Limb (tissue), 2 donors: ENCODE measurements around the gene NUDT5.
"Not testable (repeated sequence)": the region's sequence is repeated elsewhere in the genome, so short reads cannot be mapped to it uniquely, and the experiment has no call there.

Experiments used
- DNase-seq, 2 donors: peaks; one replicate each; pipeline ENCODE4 v3.0.0-alpha.2; 2016; ENCODE audit errors: extremely low spot score in 2 of 2

Gene NUDT5

GRCh38 chr10:12195603-12196506 is at the start of gene NUDT5, which contains the start of gene CDC123:
NUDT5 (minus strand) TSS chr10:12195891; CDS start chr10:12186291, 9,600 bp downstream.
CDC123 (plus strand) TSS chr10:12196188; CDS start chr10:12196246, 58 bp downstream.
- DNase-seq = peak; percentile 91 to 92

GRCh38 chr10:12243864-12244620 is 48.4 kb upstream of the NUDT5 start:
- no peak for DNase-seq

DNA sequence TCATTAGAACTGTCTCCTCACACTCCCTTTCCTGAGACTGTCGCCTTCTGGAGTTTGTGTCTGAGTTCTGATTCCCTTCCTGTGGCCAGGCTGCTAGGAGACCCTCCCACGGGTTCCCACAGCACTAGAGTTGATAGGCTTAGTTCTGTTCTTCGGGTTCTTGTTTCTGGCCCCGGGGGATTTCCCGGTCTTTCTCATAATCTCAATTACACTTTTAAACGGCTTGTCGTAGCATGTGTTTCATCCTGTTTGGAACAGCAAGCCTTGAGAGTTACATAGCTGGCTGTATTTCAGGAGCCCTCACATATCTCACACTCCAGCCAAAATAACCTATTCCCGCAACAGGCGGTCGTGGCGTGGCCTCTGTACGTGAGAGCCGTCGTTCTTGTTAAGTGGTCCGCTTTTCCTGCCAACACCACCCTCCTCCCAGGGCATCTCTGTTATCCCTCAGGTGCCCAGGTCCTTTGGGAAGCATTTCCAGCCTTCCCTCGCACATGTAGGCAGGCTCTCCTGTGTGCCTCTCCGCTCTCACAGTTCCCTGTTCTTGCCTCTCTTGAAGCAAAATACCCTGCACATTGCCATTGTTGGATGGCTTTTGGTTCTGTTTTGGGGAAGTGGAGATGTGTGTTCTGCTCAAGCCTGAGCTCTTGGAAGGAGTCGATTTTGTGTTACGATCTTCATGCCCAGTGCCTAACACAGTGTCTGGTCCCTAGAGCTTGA is 46.3 kb upstream of the NUDT5 start:
- DNase-seq = peak in 1 of 2 donors; percentile 43

DNA sequence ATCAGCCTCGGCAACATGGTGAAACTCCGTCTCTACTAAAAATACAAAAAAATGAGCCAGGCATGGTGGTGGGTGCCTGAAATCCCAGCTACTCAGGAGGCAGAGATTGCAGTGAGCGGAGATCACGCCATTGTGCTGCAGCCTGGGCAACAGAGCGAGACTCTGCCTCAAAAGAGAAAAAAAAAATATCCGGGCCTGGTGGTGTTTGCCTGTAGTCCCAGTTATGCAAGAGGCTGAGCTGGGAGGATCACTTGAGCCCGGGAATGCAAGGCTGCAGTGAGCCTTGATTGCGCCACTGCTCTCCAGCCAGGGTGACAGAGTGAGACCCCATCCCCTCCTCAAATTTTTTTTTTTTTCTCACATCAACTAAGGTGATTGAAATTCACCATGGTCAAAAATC is 43.1 kb upstream of the NUDT5 start:
- DNase-seq = no peak

DNA sequence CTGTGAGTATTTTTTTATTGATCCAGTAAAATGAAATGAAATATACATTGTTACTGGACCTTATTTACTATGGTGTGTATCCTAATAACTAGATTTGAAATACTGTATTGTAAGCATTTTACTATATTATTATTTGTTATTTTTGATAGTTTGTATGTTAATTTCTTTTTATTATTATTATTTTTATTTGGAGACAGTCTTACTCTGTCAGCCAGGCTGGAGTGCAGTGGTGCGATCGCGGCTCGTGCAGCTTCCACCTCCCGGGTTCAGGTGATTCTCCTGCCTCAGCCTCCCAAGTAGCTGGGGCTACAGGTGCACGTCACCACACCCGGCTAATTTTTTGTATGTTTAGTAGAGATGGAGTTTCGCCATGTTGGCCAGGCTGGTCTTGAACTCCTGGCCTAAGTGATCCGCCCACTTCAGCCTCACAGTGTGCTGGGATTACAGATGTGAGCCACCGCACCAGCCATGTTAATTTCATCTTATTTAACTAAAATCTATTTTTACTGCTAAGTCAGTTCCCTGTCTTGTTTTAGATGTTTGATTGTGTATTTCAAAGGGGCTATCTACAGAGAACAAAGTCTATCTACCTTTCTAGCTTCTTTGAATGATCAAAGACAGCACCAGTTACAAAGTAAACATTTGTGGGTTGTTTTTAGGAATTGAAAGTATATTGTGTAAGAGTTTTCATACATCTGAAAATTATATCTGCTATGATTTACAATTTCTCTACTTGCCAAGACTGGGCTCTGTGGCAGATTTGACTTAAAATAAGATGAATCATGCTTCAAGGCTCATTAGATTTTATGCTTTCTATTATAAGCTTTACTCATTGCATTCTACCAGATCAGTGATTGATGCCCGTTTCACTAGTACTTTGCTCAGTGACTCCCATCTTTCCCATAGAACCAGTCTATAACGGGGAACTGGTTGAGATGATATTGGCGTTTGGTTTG is 41.9 kb upstream of the NUDT5 start:
- no peak for DNase-seq

DNA sequence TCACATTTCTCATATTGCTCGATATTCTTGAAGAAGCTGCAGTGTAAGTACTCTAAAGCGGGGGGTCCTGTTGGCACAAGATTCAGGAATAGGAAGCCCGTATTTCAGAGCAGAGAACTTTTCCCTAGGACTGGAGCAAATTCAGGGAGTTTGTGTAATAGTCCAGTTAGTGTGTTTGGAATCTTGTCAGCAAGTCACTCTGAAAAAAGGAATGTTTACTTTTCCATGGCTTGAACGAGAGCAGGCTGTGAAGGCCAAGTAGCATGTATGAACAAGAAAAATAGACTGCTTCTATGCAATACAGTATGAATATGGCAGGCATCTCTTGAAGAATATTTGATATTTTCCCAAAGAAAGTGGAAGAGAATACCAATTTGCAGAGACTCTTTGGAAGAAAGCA is 40.1 kb upstream of the NUDT5 start:
- DNase-seq = no peak

GRCh38 chr10:12235116-12235694 is 39.5 kb upstream of the NUDT5 start:
- no peak for DNase-seq

GRCh38 chr10:12234687-12235086 is 39.0 kb upstream of the NUDT5 start:
- DNase-seq = not testable (repeated sequence)

DNA sequence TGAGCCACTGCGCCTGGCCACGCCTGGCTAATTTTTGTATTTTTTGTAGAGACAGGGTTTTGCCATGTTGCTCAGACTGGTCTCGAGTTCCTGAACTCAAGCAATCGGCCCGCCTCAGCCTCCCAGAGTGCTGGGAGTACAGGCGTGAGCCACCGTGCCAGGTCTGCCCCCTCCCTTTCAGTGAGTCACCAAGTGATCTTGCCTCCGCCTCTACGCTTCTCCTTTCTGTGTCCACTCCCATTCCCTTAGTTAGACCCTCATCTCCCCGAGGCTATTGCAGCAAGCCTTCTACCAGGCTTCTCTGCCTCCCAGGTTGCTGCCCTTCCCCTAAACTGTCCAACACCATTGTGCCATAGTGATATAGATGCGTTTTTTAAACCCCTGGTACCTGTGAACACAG is 33.2 kb upstream of the NUDT5 start:
- no peak for DNase-seq

DNA sequence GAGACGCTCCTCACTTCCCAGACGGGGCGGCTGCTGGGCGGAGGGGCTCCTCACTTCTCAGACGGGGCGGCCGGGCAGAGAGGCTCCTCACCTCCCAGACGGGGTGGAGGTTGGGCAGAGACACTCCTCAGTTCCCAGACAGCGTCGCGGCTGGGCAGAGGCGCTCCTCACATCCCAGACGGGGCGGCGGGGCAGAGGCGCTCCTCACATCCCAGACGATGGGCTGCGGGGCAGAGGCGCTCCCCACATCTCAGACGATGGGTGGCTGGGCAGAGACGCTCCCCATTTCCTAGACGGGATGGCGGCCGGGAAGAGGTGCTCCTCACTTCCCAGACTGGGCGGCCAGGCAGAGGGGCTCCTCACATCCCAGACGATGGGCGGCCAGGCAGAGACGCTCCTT is 30.7 kb upstream of the NUDT5 start:
- not testable (repeated sequence) for DNase-seq

DNA sequence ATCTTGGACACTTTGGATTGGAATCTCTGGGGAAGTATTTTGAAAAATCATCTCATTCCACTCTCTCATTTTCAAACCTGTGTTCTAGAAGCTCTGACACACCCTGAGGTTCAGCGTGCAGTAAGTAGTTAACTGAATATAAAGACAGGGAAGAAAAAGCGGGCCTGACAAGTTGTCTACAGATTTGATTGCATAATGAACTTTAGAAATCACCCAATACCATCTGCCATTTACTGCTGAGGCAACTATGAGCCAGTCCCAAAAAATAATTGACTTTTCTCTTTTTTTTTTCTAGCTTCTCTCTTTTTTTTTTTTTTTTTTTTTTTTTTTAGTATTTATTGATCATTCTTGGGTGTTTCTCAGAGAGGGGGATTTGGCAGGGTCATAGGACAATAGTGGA is 29.8 kb upstream of the NUDT5 start:
- DNase-seq = no peak

DNA sequence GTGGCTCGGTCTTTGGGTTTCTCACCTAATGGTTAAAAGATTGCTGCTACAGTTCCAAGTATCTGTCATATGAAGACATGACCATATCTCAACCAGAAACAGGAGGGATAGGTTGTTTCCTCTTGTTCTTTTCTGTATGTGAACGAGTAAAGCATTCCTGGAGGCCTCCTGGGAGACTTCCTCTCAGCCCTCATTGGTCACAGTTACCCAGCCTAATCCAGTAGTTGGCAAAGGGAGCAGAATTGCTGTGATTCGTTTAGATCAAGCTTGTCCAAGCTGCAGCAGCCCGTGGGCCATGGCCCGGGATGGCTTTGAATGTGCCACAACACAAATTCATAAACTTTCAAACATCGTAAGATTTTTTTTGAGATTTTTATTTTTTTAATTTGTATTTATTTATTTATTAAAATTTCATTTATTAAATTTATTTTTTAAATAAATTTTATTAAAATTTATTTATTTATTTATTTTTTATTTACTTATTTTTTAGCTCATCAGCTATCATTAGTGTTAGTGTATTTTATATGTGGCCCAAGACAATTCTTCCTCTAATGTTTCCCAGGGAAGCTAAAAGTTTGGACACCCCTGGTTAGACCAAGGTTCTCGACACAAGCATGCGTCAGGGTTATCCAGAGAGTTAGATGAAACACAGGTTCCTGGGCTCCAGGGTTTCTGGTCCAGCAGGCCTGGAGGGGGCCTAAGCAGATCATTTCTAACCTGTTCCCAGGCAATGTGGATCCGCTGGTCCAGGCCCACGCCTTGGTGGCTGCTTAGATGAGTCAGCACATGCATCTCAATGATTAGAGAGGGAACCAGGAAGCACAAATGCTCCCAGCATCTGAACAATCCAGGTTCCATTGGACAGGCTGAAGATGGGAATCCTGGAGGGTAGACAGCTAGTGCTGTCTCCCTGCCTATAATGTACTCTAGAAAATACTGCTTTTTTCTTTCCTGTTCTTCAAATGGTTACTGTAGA is 25.9 kb upstream of the NUDT5 start:
- no peak for DNase-seq

- no peak for DNase-seq
These were observed 23.3 kb upstream of the NUDT5 start for GRCh38 chr10:12218991-12219390.

DNA sequence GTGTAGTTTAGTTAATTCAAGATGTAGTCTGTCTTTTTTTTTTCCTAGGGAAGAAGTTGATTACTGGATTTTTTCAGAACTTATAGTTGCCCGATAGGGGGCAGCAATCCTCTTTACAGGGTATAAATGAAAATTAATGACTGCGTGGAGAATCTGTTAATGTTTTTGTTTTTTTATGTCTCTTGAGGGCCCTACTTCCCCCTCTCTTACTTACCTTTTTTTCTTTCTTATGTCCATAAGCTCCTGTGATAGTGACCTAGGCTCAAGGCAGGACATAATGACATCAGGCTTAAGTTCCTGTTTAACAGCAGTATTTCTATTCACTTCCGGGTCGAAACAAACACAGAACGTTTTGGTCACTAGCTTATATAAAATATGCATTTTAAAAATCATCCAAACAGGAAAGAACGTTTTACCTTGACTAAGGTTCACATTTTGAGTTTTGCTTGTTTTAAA is 19.1 kb upstream of the NUDT5 start:
- DNase-seq = peak; percentile 38 to 68

DNA sequence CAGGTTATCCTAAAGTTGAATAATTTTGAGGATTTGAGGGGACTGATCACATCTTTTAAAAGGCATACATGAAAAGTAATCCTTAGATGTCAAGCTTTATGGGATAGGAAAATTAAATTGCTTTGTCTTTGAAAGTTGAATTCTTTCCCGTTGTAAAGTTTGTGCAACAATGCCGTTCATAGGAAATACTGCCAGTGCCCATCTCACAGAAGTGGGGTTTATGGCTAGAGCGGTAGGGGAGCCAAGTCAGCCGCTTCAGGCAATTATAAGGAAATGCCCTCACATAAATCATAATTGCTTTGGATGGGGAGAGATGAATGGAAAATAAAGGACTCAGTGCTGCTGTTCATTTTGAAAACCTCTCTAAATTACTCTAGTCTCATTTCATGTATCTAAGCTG is 18.4 kb upstream of the NUDT5 start:
- DNase-seq = no peak

GRCh38 chr10:12213621-12214020 is 17.9 kb upstream of the NUDT5 start:
- no peak for DNase-seq

GRCh38 chr10:12212454-12212853 is 16.8 kb upstream of the NUDT5 start:
- DNase-seq = no peak

DNA sequence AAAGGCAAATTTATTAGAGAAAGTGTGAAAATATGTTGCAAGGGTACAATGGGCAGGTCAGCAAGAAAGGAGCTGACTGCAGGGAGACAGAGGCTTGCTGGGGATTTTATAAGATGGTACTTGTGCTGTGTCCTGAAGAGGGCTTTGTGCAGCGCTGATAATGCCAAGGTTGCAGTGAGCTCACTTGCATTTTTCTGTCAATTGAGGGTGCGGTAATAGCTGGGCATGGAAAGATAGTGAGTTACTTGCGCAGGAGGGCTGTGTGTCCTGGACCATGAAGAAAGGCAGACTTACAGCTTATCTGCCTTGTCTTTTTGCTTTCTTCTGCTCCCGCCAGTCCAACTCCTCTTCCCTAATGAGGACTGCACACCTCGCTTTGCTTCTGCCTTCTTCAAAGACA is 12.8 kb upstream of the NUDT5 start:
- no peak for DNase-seq

GRCh38 chr10:12207114-12207513 is 11.4 kb upstream of the NUDT5 start:
- no peak for DNase-seq
